ENCODE measurements around the gene CCL21. TPM values are rescaled to one million over a fixed set of nuclear protein-coding genes. Genes with fewer than 3 reads are reported as not detected.

CCL21 gene
- total RNA-seq, 6 donors from 2014 or later: 7.3 to 92.0 (median 79.5) TPM

DNA sequence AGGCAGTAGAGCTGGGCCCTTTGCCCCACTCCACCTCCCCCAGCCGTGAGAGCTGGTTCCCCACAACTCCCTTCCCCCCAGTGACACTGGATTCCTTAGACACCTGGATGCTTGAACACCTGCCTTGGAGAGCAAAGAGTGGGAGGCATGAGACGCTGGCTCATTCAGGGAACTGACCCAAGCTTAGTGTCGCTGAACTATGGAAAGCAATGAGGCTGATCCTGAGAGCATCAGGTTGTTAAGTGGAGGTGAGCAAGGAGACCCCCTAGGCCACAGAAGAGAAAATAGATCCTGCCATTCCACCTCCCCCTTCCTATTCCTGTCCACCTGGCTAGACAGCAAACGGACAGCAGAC, 20.8 kb downstream of the CCL21 start:
- Histone ChIP-seq H3K9me3 (no peaks in the 10 kb centered on the region), H3K36me3 (no peaks in the 10 kb centered on the region), H3K4me3 (no peak overlapping the region), H3K27ac (no peak overlapping the region), H3K27me3 (no peaks in the 10 kb centered on the region), H3K4me1 (peaks cover 0 to 12% (median 3%) of the 10 kb centered on the region in 4 donors)
- ATAC-seq (ENCODE audit: low FRiP score in 2 of 2) (no peak), DNase-seq (no peak)
- no peak for TF ChIP-seq EP300 (IDR thresholded peaks at IDR 0.05)
- TF ChIP-seq CTCF (IDR thresholded peaks at IDR 0.05): no peak
- TF ChIP-seq POLR2AphosphoS5 (IDR thresholded peaks at IDR 0.05): no peak
- TF ChIP-seq POLR2A (IDR thresholded peaks at IDR 0.05): no peak
- 81 to 93% methylated on average over 4 of the region's 4 CpGs for WGBS, 2 donors

- DNase-seq: no peak
- Histone ChIP-seq H3K27ac (no peak overlapping the region), H3K4me3 (no peak overlapping the region), H3K9me3 (no peaks in the 10 kb centered on the region), H3K4me1 (peaks cover 0 to 12% (median 3%) of the 10 kb centered on the region in 4 donors), H3K27me3 (no peaks in the 10 kb centered on the region), H3K36me3 (no peaks in the 10 kb centered on the region)
- 65 to 76% methylated on average over 5 of the region's 5 CpGs for WGBS, 2 donors
- no peak for ATAC-seq (ENCODE audit: low FRiP score in 2 of 2)
- TF ChIP-seq CTCF (IDR thresholded peaks at IDR 0.05): no peak
These were observed 21.4 kb downstream of the CCL21 start for GRCh38 chr9:34688329-34689115.

DNA sequence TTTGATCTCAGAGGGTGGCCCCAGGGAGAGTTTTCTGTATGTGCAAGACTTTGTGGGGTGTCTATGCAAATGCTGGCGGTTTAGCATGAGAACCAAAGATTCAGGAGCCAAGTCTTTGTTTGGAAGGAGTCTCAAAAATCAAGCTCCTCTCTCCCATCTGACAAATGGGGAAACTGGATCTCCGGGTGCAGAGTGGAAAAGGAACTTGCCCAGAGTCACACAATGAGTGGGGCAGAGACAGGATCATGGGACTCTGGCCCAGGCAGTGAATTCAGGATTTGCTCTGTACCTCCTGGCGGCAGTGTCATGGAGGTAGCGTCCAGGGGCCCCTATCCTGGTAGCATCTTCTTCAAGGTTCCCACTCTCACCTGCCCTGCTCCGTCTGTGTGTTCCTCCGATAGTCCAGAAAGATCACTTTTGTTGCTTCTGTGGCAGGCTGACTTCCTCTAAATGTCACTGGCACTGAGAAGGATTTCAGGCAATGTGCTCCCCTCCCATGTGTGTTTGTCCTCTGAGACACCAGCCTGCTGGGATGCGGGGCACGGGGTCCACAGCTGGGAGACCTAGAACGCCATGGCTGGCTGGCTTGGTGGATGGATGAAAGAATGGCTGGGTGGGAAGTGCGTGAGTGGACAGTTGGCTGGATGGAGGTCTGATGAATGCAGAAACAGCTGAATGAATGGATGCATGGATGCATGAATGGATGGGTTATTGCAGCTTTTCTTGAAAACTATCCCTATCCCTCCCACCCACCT, 22.5 kb downstream of the CCL21 start:
- Histone ChIP-seq H3K27ac (no peak overlapping the region), H3K4me3 (no peak overlapping the region), H3K4me1 (peaks cover 0 to 12% (median 3%) of the 10 kb centered on the region in 4 donors), H3K36me3 (no peaks in the 10 kb centered on the region), H3K9me3 (no peaks in the 10 kb centered on the region), H3K27me3 (no peaks in the 10 kb centered on the region)
- no peak for ATAC-seq (ENCODE audit: low FRiP score in 2 of 2)
- no peak for TF ChIP-seq CTCF (IDR thresholded peaks at IDR 0.05)
- TF ChIP-seq POLR2A (IDR thresholded peaks at IDR 0.05): no peak
- no peak for TF ChIP-seq EP300 (IDR thresholded peaks at IDR 0.05)
- no peak for TF ChIP-seq POLR2AphosphoS5 (IDR thresholded peaks at IDR 0.05)
- peak in 1 of 2 donors; percentile 35 for DNase-seq
- 89% methylated on average over 10 of the region's 10 CpGs for WGBS, 2 donors

- H3K4me1 ChIP-seq: peaks cover 0 to 12% (median 3%) of the 10 kb centered on the region in 4 donors
- no peak for ATAC-seq (ENCODE audit: low FRiP score in 2 of 2)
- no peaks in the 10 kb centered on the region for H3K9me3 ChIP-seq
- no peaks in the 10 kb centered on the region for H3K27me3 ChIP-seq
- no peak overlapping the region for H3K27ac ChIP-seq
- H3K4me3 ChIP-seq: no peak overlapping the region
- WGBS, 2 donors: 27 to 46% methylated on average over 1 of the region's 1 CpG
- no peaks in the 10 kb centered on the region for H3K36me3 ChIP-seq
- no peak for TF ChIP-seq POLR2AphosphoS5 (IDR thresholded peaks at IDR 0.05)
- no peak for TF ChIP-seq POLR2A (IDR thresholded peaks at IDR 0.05)
- TF ChIP-seq EP300 (IDR thresholded peaks at IDR 0.05): no peak
- TF ChIP-seq CTCF (IDR thresholded peaks at IDR 0.05): no peak
- no peak for DNase-seq
These were observed 23.2 kb downstream of the CCL21 start for GRCh38 chr9:34686732-34687131.

Measured in upper lobe of left lung (tissue), 6 donors.